ENCODE results near the gene VMAC.
"Not testable (repeated sequence)": the region's sequence is repeated elsewhere in the genome, so short reads cannot be mapped to it uniquely, and the experiment has no call there.

The VMAC gene, protein sequence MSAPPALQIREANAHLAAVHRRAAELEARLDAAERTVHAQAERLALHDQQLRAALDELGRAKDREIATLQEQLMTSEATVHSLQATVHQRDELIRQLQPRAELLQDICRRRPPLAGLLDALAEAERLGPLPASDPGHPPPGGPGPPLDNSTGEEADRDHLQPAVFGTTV

DNA sequence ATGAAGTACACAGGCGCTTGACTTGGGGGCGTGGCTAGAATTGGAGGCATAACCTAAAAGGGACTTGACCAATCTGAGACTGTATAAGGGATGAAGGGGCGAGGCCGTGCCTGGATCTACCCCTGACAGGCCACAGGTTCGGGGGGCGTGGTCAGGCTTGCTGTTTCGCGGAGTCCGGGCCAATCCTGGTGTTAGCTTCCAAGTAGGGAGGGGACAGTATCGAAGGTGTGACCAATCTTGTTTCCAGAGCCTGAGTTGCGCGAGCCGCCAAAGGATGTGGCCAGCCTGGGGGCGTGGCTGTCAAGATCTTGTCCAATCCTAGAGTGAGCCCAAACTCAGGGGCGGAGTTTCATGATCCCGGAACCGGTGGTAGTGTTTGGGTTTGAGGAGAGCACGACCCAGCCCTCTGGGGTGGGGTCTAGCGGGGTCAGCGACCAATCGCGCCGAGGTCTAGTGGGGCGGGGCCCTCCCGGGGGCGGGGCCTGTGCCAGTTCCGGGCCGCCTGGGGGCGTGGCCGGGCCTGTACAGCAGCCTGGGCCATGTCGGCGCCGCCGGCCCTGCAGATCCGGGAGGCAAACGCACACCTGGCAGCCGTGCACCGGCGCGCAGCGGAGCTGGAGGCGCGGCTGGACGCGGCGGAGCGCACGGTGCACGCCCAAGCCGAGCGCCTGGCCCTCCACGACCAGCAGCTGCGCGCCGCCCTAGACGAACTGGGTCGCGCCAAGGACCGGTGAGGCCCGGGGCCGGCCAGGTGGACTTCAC, at the start of gene VMAC:
VMAC (plus strand) TSS at position 521 of the 762 bp plus-strand sequence; CDS start at position 540, 19 bp downstream.
- DNase-seq, result peak; percentile 99

DNA sequence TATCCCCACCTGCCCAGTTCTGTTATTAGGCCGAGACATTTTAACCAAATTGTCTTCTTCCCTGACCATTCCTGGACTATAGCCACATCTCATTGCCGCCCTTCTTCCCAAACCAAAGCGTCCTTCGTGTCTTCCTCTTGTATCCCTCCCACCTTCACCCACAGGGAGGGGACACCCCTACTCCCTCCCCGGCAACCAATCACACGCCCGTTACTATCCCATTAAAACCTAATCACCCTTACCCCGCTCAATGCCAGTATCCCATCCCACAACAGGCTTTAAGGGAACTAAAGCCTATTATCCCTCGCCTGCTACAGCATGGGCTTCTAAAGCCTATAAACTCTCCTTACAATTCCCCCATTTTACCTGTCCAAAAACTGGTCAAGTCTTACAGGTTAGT, 49.5 kb upstream of the VMAC start:
- not testable (repeated sequence) for DNase-seq

DNA sequence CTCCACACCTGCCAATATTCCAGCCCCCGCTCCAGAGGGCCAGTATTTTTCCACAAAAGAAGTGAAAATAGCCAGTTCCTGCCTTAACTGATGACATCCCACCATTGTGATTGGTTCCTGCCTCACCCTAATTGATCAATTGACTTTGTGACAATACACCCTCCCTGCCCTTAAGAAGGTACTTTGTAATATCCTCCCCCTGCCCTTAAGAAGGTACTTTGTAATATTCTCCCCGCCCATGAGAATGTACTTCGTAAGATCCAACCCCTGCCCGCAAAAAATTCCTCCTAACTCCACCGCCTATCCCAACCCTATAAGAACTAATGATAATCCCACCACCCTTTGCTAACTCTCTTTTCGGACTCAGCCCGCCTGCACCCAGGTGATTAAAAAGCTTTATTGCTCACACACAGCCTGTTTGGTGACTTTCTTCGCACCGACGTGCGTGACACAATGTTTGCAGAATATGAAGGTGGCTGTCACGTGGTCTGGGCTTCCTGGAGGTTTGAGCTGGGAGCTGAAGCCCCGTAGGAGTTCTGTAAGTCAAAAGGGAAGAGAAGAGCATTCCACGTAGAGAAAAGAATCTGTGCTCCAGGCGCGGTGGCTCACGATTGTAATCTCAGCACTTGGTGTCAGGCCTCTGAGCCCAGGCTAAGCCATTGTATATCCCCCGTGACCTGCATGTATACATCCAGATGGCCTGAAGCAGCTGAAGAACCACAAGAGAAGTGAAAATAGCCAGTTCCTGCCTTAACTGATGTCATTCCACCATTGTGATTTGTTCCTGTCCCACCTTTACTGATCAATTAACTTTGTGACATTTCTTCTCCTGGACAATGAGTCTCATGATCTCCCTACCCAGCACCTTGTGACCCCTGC, 47.2 kb upstream of the VMAC start:
- DNase-seq, result no peak

DNA sequence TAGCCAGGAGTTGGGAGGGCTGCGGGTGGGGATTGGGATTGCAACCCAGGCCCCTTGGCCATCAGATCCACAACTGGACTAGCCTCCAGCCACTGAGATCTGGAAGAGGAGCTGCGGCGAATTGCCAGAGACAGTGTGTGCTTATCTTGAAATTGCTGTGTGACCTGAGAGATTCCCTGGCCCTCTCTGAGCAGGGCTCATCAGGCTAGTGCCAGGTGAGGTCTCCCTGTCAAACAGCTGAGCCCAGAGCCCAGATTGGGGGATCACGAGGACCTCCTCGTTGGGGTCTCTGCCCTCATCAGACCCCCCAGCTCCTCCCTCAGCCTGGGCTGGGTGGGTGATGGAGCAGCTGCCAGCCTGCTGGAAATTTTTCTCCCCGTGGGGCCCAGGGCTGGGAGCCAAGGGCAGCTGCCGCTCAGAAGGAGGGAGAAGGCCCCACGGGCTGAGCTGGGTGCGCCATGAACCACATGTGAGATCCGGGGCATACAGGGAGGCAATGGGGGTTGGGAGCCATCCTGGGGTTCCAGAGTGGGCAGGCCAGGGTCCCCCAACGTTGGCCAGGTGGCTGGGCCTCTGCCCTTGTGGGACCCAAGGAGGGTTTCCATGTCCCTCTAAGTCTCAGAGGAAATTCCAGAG, 41.5 kb upstream of the VMAC start:
- no peak for DNase-seq

DNA sequence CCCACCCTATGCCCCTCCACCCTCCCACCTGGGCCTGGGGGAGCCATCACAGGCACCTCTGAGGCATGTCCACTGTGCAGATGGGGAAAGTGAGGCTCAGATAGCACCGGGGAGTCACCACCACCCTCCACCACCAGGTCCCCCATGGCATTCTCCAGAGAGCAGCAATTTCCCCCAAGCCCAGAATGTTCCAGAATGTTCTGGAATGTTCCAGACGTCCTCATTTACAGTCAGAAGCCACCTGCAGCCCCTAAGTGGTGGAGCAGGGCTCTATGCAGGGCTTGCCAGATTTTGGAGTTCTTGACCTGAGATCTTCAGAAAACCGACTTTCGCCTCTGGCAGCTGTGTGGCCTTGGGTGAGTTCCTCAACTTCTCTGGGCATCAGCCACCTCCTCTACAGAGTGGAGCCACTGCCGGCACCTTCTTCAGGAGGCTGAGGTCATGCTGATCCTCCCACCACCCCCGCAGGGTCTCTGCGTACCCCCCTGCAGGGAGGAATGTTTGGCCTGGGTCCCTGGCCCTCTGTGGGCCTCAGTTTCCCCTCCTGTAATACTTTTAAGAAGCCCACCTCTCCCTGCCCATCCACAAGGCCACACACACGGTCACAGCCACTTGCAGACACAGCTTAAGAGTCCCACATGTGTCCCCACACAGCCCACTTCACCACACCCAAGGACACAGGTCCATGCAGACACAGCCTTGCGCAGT, 40.5 kb upstream of the VMAC start:
- no peak for DNase-seq

DNA sequence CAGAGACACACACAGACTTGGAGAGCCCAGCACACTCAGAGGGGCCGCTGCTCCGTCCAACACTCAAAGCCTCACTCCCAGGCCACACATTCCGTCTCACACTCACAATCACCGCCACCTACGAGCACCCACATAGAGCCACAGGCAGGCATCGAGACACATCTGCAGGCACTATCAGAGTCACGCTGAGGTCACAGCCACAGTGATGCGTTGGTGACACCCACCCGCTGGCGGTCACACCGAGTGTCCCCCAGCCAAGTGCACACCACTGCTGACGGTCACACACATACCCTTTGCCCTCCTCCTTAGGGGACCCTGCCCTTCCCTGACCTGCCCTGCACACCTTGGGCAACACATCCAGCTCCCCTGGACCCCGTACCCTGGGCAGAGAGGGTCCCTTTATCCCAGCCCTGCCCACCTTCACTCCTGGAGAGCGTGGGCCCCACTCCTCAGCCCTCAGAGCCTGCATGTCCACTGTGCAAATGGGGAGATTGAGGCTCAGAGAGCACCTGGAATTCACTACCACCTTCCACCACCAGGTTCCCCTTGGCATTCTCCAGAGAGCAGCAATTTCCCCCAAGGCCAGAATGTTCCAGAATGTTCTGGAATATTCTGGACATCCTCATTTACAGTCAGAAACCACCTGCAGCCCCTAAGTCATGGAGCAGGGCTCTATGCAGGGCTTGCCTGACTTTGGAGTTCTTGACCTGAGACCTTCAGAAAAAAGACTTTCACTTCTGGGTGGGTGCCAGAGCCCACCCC, 39.8 kb upstream of the VMAC start:
- DNase-seq, result no peak

DNA sequence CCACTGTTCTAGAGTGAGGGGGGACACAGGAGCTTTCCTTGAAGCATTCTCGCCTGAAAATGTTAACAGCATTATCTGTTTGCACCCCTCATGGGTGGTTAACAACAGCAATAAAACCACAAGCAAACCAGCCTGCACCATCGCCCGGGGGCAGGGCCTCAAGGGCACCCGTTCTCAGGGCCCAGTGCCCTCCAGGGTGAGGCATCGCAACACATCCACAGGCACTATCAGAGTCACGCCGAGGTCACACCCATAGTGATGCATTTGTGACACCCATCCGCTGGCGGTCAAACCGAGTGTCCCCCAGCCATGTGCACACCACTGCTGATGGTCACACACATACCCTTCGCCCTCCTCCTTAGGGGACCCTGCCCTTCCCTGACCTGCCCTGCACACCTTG, 38.9 kb upstream of the VMAC start:
- DNase-seq, result no peak

DNA sequence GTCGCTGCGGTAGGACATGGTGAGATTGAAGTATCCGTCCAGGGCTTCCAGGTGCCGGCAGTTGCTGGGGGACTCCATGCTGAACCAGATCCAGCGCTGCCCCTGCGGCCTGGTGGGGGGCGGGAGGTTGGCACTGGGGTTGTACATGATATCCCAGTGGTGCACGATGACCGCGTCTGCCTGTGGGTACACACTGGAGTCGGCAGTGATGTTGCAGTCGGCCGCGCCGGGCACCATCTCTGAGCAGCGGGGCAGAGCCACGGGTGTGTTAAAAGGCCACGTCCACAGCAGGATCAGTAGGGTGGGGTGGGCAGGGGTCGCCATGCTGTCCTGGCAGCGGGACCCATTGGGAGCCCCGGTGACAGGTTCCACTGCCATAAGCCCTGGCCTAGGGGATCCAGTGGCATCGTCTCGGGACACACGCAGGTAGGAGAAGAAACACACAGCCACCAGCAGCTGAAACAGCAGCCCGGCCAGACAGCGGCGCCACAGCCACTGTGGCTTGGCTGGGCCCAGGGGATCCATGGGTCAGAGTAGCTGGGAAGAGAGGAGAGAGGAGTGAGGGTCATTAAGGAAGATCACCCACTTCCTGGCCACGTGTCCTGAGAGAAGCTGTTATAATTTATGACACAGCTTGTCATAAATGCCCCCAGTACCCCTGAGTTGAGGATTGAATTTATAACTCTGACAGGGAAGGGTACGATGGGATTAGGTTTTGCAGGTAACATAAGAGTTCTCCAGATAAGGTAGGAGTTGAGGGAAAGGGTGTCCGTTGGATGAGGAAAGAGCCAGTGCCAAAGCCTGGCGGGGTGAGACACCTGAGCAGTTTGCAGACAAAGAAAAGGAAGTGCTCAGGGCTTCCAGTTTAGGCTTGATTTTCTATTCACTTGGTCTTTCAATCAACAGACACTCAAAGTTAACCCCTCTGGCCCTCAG, 37.2 kb upstream of the VMAC start:
- DNase-seq, result no peak

DNA sequence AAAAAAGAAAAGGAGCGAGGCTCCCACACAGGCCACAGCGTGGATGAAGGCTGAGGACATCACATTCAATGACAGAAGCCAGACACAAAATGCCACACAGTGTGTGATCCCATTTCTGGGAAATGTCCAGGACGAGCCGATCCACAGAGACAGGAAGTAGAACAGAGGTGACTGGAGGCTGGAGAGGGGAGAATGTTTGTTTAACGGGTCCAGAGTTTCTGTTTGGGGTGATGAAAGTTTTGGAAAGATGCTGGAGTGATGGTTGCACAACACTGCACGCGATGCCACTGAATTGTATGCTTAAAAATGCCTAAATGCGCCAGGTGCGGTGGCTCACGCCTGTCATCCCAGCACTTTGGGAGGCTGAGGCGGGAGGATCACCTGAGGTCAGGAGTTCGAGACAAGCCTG, 33.7 kb upstream of the VMAC start:
- DNase-seq, result no peak

DNA sequence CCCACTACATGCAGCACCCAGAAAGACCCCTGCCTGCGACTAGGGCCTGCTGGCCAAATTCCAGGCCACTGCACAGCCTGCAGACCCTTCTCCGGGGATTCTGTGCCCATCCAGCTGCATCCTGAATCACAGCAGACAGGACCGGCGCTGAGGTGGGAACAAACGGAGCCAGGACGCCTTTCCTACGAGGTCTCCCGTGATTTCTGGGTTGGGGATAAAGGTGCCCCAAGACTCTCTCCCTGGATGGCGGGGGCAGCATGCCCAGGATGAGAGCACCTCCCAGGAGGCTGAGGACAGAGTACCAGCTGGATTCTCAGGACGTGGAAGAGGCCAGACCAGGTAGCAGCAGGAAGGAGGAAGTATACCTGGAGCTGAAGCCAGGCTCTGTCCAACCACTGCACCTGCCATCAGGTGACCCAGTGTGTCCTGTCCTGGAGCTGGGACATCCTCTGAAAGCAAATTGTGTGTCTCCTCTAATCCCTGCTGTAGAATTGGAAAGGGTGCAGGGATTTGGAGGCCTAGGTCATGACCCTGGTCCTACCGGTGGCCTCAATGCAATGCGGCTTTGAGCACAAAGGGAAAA, 31.0 kb upstream of the VMAC start:
- DNase-seq, result no peak

DNA sequence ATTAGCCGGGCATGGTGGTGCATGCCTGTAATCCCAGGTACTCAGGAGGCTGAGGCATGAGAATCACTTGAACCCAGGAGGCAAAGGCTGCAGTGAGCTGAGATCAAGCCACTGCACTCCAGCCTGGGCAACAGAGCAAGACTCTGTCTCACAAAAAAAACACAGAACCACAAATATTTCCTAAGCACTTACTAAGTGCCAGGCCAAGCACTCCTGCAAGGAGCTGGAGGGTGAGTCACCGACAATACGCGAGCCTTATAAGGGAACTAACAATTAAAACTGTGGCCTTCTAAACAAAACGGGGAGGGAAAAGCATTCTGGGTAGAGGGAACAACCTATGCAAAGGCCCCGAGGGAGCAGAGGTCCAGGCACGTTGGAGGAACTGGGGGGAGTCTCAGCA, 30.2 kb upstream of the VMAC start:
- not testable (repeated sequence) for DNase-seq

DNA sequence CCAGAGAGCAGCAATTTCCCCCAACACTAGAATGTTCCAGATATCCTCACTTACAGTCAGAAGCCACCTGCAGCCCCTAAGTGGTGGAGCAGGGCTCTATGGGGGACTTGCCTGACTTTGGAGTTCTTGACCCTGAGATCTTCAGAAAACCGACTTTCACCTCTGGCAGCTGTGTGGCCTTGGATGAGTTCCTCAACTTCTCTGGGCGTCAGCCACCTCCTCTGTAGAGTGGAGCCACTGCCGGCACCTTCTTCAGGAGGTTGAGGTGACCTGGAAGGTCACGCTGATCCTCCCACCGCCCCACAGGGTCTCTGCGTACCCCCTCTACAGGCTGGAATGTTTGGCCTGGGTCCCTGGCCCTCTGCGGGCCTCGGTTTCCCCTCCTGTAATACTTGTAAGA, 27.2 kb upstream of the VMAC start:
- DNase-seq, result no peak

DNA sequence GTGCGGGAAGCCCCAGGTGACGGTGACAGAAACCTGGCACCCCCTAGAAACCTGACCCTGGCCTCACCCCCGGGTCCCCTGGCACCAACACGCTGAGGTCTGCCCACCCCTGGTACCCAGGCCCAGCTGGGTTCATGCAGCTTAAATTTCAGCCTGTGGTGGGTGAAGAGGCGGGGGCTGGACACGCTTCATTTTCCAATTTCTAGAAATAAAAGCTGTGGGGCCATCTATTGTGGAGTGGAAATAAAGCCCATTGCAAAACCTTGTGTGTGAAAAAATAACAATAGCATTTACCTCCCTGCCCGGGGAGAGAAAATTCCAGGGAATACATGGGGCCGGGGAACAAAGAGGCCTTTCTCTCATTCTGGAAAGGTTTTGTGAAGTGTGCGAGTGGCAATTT, 26.8 kb upstream of the VMAC start:
- DNase-seq, result no peak

DNA sequence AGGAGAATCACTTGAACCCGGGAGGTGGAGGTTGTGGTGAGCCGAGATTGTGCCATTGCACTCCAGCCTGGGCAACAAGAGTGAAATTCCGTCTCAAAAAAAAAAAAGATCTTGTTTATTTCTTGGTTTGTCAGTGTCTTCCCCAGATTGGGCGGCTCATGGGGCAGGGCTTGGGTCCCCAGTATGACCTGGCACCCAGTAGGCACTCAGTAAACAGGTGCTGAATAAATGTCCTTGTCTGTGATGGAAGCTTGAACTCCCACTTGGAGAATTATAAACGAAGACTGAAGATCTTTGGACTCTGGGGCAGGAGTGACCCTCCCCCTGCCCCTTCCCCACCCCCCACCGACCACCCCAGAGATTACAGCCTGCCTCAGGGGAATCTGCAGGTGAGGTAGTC, 24.5 kb upstream of the VMAC start:
- DNase-seq, result no peak

DNA sequence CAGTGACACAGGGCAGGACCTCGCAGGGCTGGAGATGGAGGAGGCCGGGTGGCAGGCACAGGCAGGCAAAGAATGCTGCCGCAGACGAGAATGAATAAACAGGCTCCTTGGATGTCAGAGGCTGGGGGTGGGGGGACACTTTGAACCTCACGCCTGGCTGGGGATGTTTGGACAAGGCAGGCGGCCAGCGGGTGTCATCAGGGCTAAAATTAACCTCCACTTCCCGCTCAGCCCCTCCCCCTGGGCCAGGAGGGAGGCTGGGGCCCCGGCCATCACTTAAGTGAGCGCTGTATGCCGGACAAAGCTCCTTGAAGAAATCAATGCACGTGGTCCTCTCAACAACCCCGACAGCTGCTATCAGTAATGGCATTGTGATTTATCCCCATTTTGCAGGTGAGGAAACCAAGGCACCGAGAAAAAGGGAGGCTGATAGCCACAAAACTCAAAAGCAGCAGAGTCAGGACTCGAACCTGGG, 24.0 kb upstream of the VMAC start:
- DNase-seq, result no peak

DNA sequence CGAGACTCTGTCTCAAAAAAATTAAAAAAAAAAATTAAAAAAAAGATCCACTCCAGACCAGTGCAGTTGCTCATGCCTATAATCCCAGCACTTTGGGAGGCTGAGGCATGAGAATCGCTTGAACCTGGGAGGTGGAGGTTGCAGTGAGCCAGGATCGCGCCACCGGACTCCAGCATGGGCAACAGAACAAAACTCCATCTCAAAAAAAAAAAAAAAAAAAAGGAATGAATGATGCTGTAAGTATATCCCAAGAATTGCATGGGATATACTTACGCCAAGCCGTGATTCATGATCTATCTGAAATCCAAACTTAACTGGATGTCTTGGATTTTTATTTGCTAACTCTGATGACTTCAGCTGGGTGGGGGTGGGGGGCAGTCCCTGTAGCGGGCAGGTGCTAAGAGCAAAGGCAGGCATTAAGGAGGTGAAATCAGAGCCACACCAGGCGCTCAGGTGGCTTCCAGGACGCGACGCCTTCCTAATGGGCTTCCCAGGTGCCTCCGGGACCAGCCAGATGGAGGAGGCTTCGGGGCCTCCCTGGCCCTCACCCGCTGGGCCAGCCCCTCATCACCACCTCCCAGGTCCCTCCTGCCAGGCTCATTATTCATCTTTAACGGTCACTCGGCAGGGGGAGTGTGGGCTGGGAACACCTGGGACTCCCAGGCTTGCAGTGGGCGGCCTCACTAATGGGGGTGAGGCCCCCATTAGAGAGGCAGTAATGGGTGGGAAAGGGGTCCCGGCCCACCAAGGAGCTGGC, 23.0 kb upstream of the VMAC start:
- no peak for DNase-seq

DNA sequence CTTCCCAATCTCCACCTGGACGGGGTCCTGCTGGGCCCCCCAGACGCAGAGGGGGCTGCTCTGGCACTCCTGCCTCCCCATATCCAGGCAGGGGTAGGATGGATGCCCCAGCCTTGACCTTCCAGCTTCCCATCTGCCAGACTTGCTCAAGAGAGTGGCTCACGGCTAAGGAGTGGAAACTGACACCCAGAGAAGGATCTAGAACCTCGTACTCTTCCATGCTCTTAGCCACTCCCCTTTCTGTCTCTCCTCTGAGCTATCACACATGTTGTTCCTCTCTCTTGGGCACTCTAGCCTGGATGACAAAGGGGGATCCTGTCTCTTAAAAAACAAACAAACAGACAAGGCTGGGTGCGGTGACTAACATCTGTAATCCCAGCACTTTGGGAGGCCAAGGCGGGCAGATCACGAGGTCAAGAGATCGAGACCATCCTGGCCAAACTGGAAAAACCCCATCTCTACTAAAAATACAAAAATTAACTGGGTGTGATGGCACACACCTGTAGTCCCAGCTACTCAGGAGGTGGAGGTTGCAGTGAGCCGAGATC, 22.2 kb upstream of the VMAC start:
- no peak for DNase-seq

DNA sequence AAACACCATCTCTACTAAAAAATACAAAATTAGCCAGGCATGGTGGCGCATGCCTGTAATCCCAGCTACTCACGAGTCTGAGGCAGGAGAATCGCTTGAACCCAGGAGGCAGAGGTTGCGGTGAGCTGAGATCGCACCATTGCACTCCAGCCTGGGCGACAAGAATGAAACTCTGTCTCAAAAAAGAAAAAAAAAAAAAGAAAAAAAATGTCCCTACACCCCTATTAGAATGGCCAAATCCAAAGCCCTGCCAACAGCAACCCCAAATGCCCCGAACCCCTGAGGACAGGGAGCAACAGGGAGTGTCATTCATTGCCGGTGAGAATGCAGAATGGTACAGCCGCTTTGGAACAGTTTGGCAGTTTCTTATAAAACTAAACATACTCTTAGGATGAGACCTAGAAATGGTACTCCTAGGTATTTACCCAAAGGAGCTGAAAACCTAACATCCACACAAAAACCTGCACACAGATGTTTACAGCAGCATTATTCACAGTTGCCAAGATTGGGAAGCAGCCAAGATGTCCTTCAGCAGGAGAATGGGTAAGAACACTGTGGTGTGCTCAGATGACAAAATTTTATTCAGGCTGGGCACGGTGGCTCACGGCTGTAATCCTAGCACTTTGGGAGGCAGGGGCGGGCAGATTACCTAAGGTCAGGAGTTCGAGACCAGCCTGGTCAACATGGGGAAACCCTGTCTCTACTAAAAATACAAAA, 21.4 kb upstream of the VMAC start:
- DNase-seq, result not testable (repeated sequence)
